DOHH2 (cell line): ENCODE measurements around the gene MAST2.

ENCODE experiments used
- CTCF ChIP-seq: fragments of 200-600 bp; sonication (generic); IDR thresholded peaks from one replicate; pipeline ENCODE4 v1.5.1; 2014; ENCODE audit warnings: antibody characterized with exemption, mild to moderate bottlenecking, low read depth, low read length; ENCODE audit not compliant: poor library complexity, severe bottlenecking
- EZH2phosphoT487 ChIP-seq: fragments of 200-600 bp; sonication (generic); IDR thresholded peaks from 2 replicates; pipeline ENCODE4 v1.6.1; 2017; ENCODE audit warnings: borderline replicate concordance, mild to moderate bottlenecking, antibody characterized with exemption, low read length, moderate library complexity, mixed read lengths

GRCh38 chr1:45928486-45929205 is 125.2 kb downstream of the MAST2 start:
- TF ChIP-seq EZH2phosphoT487 (no peak), CTCF (no peak)
